ENCODE results near the gene LASP1NB.

Gene LASP1NB

GRCh38 chr17:38900978-38901656, 24.3 kb upstream of the LASP1NB start:
- WGBS: 28% methylated on average over 10 of the region's 10 CpGs
- Histone ChIP-seq H3K4me3 (no peak overlapping the region), H3K27ac (no peak overlapping the region), H3K27me3 (replicated peaks; ENCODE audit: insufficient read depth) (no peaks in the 10 kb centered on the region), H3K9me3 (no peaks in the 10 kb centered on the region), H3K36me3 (peaks cover 0 to 3% of the 10 kb centered on the region in 2 donors), H3K4me1 (replicated peaks) (no peaks in the 10 kb centered on the region)
- DNase-seq (ENCODE audit: low spot score): no peak
- TF ChIP-seq CTCF (IDR thresholded peaks at IDR 0.05) (no peak), POLR2AphosphoS5 (IDR thresholded peaks at IDR 0.05) (no peak), POLR2A (IDR thresholded peaks at IDR 0.05) (no peak)
- intact Hi-C loops (cut with DNase I): no loop called here

GRCh38 chr17:38903404-38903803, 22.0 kb upstream of the LASP1NB start:
- Histone ChIP-seq H3K27me3 (replicated peaks; ENCODE audit: insufficient read depth) (no peaks in the 10 kb centered on the region), H3K36me3 (peaks cover 0 to 2% of the 10 kb centered on the region in 2 donors), H3K27ac (no peak overlapping the region), H3K4me3 (no peak overlapping the region), H3K4me1 (replicated peaks) (peaks cover 6% of the 10 kb centered on the region), H3K9me3 (no peaks in the 10 kb centered on the region)
- 97% methylated on average over 6 of the region's 6 CpGs for WGBS
- DNase-seq (ENCODE audit: low spot score): no peak
- intact Hi-C loops (cut with DNase I): no loop called here
- TF ChIP-seq POLR2AphosphoS5 (IDR thresholded peaks at IDR 0.05) (no peak), POLR2A (IDR thresholded peaks at IDR 0.05) (no peak), CTCF (IDR thresholded peaks at IDR 0.05) (no peak)

GRCh38 chr17:38904892-38905291, 20.5 kb upstream of the LASP1NB start:
- H3K36me3 ChIP-seq: no peaks in the 10 kb centered on the region
- WGBS: 97% methylated on average over 3 of the region's 3 CpGs
- no peak overlapping the region for H3K4me3 ChIP-seq
- intact Hi-C loops (cut with DNase I): no loop called here
- no peaks in the 10 kb centered on the region for H3K9me3 ChIP-seq
- DNase-seq (ENCODE audit: low spot score): no peak
- no peak for TF ChIP-seq POLR2AphosphoS5 (IDR thresholded peaks at IDR 0.05)
- no peak for TF ChIP-seq CTCF (IDR thresholded peaks at IDR 0.05)
- no peak for TF ChIP-seq POLR2A (IDR thresholded peaks at IDR 0.05)
- H3K27ac ChIP-seq: no peak overlapping the region
- H3K4me1 ChIP-seq (replicated peaks): peaks cover 6% of the 10 kb centered on the region
- H3K27me3 ChIP-seq (replicated peaks; ENCODE audit: insufficient read depth): no peaks in the 10 kb centered on the region

GRCh38 chr17:38905375-38905774, 20.0 kb upstream of the LASP1NB start:
- intact Hi-C loops (cut with DNase I): no loop called here
- DNase-seq (ENCODE audit: low spot score): no peak
- Histone ChIP-seq H3K9me3 (no peaks in the 10 kb centered on the region), H3K4me1 (replicated peaks) (peaks cover 6% of the 10 kb centered on the region), H3K4me3 (no peak overlapping the region), H3K27ac (no peak overlapping the region), H3K36me3 (no peaks in the 10 kb centered on the region), H3K27me3 (replicated peaks; ENCODE audit: insufficient read depth) (no peaks in the 10 kb centered on the region)
- 93% methylated on average over 10 of the region's 10 CpGs for WGBS
- TF ChIP-seq POLR2AphosphoS5 (IDR thresholded peaks at IDR 0.05) (no peak), POLR2A (IDR thresholded peaks at IDR 0.05) (no peak), CTCF (IDR thresholded peaks at IDR 0.05) (no peak)

All from prostate gland (tissue), 2 donors.